OCI-LY7 (cell line): ENCODE results near the gene GLUL. TPM values are rescaled to one million over a fixed set of nuclear protein-coding genes. Genes with fewer than 3 reads are reported as not detected.
"Not testable (repeated sequence)": the region's sequence is repeated elsewhere in the genome, so short reads cannot be mapped to it uniquely, and the experiment has no call there.

Experiments used
- BruUV-seq: library from RNA; stranded (reverse); fragments of 400-500 nt; replicated peaks from 2 replicates; lab custom pipeline; 2021; lab: Mats Ljungman, UMichigan
- CTCF ChIA-PET: fragments of 300-600 bp; sonication (Branson Sonifier 250); formaldehyde crosslinking; loops from one replicate; lab custom pipeline; 2022; ENCODE audit warnings: antibody characterized with exemption; ENCODE audit not compliant: unreplicated experiment; lab: Charles Lee
- POLR2A ChIA-PET: fragments of 300-600 bp; sonication (Branson Sonifier 250); formaldehyde crosslinking; loops from one replicate; lab custom pipeline; 2022; ENCODE audit warnings: antibody characterized with exemption; lab: Charles Lee
- DNase-seq: peaks from one replicate; pipeline ENCODE4 v3.0.0-alpha.2; 2015; ENCODE audit warnings: low spot score
- H2AFZ ChIP-seq: fragments of 200-600 bp; sonication (generic), shearing (Covaris generic); 2 replicates; pipeline ENCODE4 v1.6.1; 2014; ENCODE audit warnings: mild to moderate bottlenecking, antibody characterized with exemption, low read length, moderate library complexity
- H3K27ac ChIP-seq: fragments of 200-600 bp; sonication (generic); 2 replicates; pipeline ENCODE4 v1.5.1; 2014; ENCODE audit warnings: mixed run types, low read depth, mild to moderate bottlenecking, moderate library complexity, low read length, inconsistent platforms; ENCODE audit not compliant: poor library complexity, severe bottlenecking
- H3K36me3 ChIP-seq: fragments of 200-600 bp; sonication (generic); 2 replicates; pipeline ENCODE4 v1.6.1; 2014; ENCODE audit warnings: mild to moderate bottlenecking, antibody characterized with exemption, low read length, moderate library complexity, mixed read lengths; ENCODE audit not compliant: insufficient read depth
- H3K4me1 ChIP-seq: fragments of 200-600 bp; sonication (generic); 2 replicates; pipeline ENCODE4 v1.5.1; 2014; ENCODE audit warnings: mild to moderate bottlenecking, low read length; ENCODE audit not compliant: insufficient read depth, poor library complexity, severe bottlenecking
- H3K4me2 ChIP-seq: fragments of 200-600 bp; sonication (generic); 2 replicates; pipeline ENCODE4 v1.6.1; 2014; ENCODE audit warnings: mild to moderate bottlenecking, low read length
- H3K4me3 ChIP-seq: fragments of 200-600 bp; sonication (generic); 2 replicates; pipeline ENCODE4 v1.5.1; 2014; ENCODE audit warnings: mild to moderate bottlenecking, low read depth, low read length; ENCODE audit not compliant: poor library complexity, severe bottlenecking
- H3K79me2 ChIP-seq: fragments of 200-600 bp; sonication (generic); 2 replicates; pipeline ENCODE4 v1.6.1; 2016; ENCODE audit warnings: low read depth, mild to moderate bottlenecking, low read length, moderate library complexity, mixed read lengths; ENCODE audit not compliant: insufficient read depth
- H3K9me2 ChIP-seq: fragments of 200-600 bp; sonication (generic); 2 replicates; pipeline ENCODE4 v1.6.1; 2016; ENCODE audit warnings: mild to moderate bottlenecking, low read length, mixed read lengths; ENCODE audit not compliant: insufficient read depth
- H3K9me3 ChIP-seq: fragments of 200-600 bp; sonication (generic); 2 replicates; pipeline ENCODE4 v1.6.1; 2014; ENCODE audit warnings: mild to moderate bottlenecking, mixed run types, low read length, mixed read lengths
- H4K20me1 ChIP-seq: fragments of 200-600 bp; sonication (generic); 2 replicates; pipeline ENCODE4 v1.6.1; 2014; ENCODE audit warnings: mild to moderate bottlenecking, antibody characterized with exemption, low read length, moderate library complexity, mixed read lengths; ENCODE audit not compliant: insufficient read depth
- EZH2phosphoT487 ChIP-seq: fragments of 200-600 bp; sonication (generic); IDR thresholded peaks from 2 replicates; pipeline ENCODE4 v1.6.1; 2018; ENCODE audit warnings: low read depth, borderline replicate concordance, mild to moderate bottlenecking, mixed run types, antibody characterized with exemption, low read length, moderate library complexity, mixed read lengths
- intact Hi-C: fragments of 100-400 bp; cut with micrococcal nuclease; formaldehyde crosslinking; loops from one replicate; pipeline ENCODE4 v1.10.0; 2022; ENCODE audit not compliant: unreplicated experiment
- total RNA-seq, 2 experiments: library from RNA; depleted of rRNA in 1 of 2; stranded (reverse); fragments of >200 nt in 1 of 2; shearing (Covaris generic) in 1 of 2; gene quantifications; 2 replicates each; pipeline ENCODE4 v1.2.3, GENCODE V29; 2014 to 2022
- TF ChIP-seq, protein P1 (sequence below): fragments of 200-600 bp; sonication (generic); conservative IDR thresholded peaks from 2 replicates; pipeline ENCODE4 v1.5.1; 2014; ENCODE audit warnings: mild to moderate bottlenecking, antibody characterized with exemption, low read length, moderate library complexity, mixed read lengths

Gene GLUL
- total RNA-seq, 2 experiments from 2014 or later, result not detected

DNA sequence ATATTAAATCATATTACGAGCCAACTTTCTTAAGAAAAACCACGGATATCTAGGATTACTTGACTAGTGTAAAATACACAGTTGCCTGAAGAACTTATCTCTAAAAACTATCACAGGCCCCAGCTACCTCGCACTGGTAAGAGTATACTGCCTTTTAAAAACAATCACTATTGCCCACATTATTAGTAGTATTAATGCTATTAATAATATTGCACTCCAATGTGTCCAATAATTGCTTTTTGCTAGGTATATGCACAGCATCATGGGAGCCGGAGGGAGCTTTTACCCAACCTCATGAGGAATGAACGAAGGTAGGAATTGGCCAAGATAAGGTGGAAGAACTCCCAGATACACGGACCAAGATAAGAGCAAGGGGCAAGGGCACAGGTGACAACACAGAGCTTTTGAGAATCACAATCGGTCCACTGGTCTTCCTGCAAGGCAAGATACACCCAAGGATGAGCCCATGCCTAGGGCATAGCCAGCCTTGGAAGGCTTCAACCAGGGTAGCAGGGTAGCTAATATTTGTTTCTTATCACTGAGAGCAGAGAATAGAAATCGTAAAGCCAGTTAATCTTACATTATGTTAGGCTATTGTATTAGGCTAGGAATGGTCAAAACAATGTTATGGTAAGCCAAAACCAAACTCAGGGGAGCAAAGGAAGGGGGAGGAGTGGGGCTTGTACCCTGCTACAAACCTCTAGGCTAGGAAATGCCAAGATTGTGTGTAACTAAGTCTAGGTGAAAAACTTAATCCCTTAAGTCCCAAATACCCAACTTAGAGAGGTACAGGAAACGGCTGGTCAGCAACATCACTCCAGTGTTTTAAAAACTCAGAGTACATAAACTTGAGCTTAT is 9.4 kb downstream of the GLUL start:
- Histone ChIP-seq H3K9me3 (no peaks in the 10 kb centered on the region), H4K20me1 (no peaks in the 10 kb centered on the region), H3K4me3 (no peak overlapping the region), H3K4me1 (no peaks in the 10 kb centered on the region), H3K79me2 (no peaks in the 10 kb centered on the region), H3K4me2 (no peak overlapping the region), H3K36me3 (no peaks in the 10 kb centered on the region), H3K27ac (no peak overlapping the region), H3K9me2 (no peaks in the 10 kb centered on the region), H2AFZ (no peak overlapping the region)
- ChIA-PET POLR2A (no interaction called here), CTCF (interaction anchor here (0.6 kb wide), 1 partner anchor 265 kb away, joined by 3 read pairs; no protein-coding TSS in a partner anchor)
- DNase-seq, result no peak
- intact Hi-C loops, result no loop called here
- no TSS peak for BruUV-seq
- no peak for TF ChIP-seq EZH2phosphoT487
- TF ChIP-seq, protein P1, sequence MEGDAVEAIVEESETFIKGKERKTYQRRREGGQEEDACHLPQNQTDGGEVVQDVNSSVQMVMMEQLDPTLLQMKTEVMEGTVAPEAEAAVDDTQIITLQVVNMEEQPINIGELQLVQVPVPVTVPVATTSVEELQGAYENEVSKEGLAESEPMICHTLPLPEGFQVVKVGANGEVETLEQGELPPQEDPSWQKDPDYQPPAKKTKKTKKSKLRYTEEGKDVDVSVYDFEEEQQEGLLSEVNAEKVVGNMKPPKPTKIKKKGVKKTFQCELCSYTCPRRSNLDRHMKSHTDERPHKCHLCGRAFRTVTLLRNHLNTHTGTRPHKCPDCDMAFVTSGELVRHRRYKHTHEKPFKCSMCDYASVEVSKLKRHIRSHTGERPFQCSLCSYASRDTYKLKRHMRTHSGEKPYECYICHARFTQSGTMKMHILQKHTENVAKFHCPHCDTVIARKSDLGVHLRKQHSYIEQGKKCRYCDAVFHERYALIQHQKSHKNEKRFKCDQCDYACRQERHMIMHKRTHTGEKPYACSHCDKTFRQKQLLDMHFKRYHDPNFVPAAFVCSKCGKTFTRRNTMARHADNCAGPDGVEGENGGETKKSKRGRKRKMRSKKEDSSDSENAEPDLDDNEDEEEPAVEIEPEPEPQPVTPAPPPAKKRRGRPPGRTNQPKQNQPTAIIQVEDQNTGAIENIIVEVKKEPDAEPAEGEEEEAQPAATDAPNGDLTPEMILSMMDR, result no peak

DNA sequence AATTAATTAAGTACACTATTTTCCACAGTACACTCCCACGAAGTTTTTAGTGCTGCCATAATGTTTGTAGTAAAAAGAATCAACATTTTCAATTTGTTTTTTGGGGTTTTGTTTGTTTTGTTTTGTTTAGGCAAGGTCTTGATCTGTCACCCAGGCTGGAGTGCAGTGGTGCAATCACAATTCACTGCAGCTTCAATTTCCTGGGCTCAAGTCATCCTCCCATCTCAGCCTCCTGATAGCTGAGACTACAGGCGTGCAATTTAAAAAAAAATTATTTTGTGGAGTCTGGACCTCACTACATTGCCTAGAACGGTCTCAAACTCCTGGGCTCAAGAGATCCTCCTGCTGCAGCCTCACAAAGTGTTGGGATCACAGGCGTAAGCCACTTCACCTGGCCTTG is 11.4 kb downstream of the GLUL start:
- H3K36me3 ChIP-seq, result no peaks in the 10 kb centered on the region
- BruUV-seq, result no TSS peak
- no peak overlapping the region for H3K4me3 ChIP-seq
- no peaks in the 10 kb centered on the region for H4K20me1 ChIP-seq
- H3K9me3 ChIP-seq, result no peaks in the 10 kb centered on the region
- ChIA-PET CTCF (interaction anchor here (0.6 kb wide), 1 partner anchor 544 kb away, joined by 3 read pairs; no protein-coding TSS in a partner anchor), POLR2A (interaction anchor here (0.7 kb wide), 1 partner anchor 326 kb away, joined by 3 read pairs; no protein-coding TSS in a partner anchor)
- no peak overlapping the region for H2AFZ ChIP-seq
- intact Hi-C loops, result no loop called here
- TF ChIP-seq, protein P1, result no peak
- TF ChIP-seq EZH2phosphoT487, result no peak
- H3K79me2 ChIP-seq, result no peaks in the 10 kb centered on the region
- H3K4me2 ChIP-seq, result no peak overlapping the region
- H3K4me1 ChIP-seq, result no peaks in the 10 kb centered on the region
- no peak for DNase-seq
- no peaks in the 10 kb centered on the region for H3K9me2 ChIP-seq
- no peak overlapping the region for H3K27ac ChIP-seq

DNA sequence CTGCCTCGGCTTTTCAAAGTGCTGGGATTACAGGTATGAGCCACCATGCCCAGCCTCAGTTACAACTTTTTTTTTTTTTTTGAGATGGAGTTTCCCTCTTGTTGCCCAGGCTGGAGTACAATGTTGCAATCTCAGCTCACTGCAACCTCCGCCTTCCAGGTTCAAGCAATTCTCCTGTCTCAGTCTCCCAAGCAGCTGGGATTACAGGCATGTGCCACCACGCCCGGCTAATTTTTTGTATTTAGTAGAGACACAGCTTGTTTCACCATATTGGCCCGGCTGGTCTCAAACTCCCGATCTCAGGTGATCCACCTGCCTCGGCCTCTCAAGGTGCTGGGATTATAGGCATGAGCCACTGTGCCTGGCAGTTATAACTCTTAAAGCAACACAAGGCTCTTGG is 11.8 kb downstream of the GLUL start:
- H3K36me3 ChIP-seq, H3K27ac ChIP-seq, H4K20me1 ChIP-seq, H2AFZ ChIP-seq, H3K79me2 ChIP-seq, H3K9me2 ChIP-seq, intact Hi-C loops, H3K4me1 ChIP-seq, BruUV-seq, H3K9me3 ChIP-seq, H3K4me2 ChIP-seq, DNase-seq, H3K4me3 ChIP-seq: not testable (repeated sequence)
- CTCF ChIA-PET, result interaction anchor here (0.6 kb wide), 1 partner anchor 544 kb away, joined by 3 read pairs; no protein-coding TSS in a partner anchor
- POLR2A ChIA-PET, result interaction anchor here (0.7 to 0.9 kb wide), 2 partner anchors 8 to 326 kb away, joined by 3 read pairs; no protein-coding TSS in a partner anchor
